ENCODE data around the gene GFI1B. TPM values are rescaled to one million over a fixed set of nuclear protein-coding genes. Genes with fewer than 3 reads are reported as not detected.

The GFI1B gene
- total RNA-seq = 0.26 TPM
- polyA plus RNA-seq = 0.04 TPM

DNA sequence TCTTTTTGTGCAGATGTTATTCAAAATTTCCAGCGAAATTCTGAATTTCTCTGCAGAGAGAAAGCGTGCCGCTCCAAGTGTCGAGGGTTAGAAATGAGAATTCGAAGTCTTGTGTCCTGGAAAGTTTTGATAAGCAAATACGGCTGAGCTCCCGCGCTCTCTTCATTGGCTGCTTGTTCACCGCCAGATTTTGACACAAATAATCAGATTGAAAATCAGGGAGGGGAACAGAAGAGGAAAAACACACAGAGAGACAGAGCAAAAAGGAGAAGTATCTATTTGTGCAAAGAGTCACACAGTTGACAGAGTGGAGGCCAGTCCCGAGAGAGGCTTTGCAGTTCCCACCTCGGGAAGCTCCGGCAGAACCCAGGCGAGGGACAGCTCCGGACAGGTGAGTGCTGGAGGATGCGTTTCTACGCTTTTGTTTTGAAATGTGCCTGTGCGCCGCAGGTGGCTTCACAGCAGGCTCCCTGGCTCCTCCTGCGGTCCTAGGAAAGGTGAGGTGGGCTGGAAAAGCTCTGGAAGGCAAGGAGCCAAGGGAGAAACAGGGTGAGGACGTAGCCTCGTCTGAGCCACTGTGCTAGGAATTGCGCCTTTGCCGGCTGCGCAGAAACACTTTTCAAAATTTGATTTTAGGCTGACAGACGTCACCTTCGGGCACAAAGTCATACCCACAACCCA lies at the start of gene GFI1B:
Gene GFI1B (plus strand): TSS at position 244 of the 681 bp plus-strand sequence. CDS start 7,985 bp downstream, outside the sequence.
- no peak within 1 kb of the TSS for H3K27ac ChIP-seq (ENCODE audit: low read depth)
- DNase-seq (ENCODE audit: extremely low spot score) = no peak
- WGBS = 20% methylated on average over 26 of the region's 26 CpGs
- H3K36me3 ChIP-seq (ENCODE audit: insufficient read depth) = no peaks in the 10 kb centered on the region
- no peak within 1 kb of the TSS for H3K4me3 ChIP-seq (ENCODE audit: low read depth, low read length)
- H3K4me1 ChIP-seq (ENCODE audit: insufficient read depth) = no peaks in the 10 kb centered on the region

DNA sequence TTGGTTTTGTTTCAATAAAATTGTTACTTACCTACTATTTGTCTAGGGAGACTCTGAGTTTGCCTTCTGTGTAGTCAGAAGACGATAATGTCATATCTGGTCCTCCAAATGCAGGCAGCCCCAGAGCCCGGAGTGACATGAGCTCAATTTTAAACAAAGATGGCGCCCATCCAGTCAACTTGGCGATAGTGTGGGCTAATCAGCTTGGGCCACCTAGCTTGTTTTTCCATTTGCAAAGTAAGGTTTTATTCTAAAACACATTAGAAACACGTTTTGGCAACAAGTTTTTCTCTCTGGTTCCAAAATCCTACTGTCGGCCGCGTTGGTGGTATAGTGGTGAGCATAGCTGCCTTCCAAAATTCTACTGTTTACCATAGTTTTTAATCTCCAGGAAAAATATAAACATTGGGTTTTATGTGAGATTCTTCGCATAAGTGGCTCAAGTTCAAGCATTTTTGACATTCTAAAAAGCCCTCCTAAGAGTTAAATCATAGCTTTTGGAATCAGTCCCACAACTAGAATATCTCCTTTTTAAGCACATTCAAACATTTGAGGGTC lies 47.2 kb upstream of the GFI1B start:
- no peak overlapping the region for H3K4me3 ChIP-seq (ENCODE audit: low read depth, low read length)
- DNase-seq (ENCODE audit: extremely low spot score) = no peak
- 40% methylated on average over 9 of the region's 9 CpGs for WGBS
- H3K36me3 ChIP-seq (ENCODE audit: insufficient read depth) = peaks cover 5% of the 10 kb centered on the region
- no peak overlapping the region for H3K27ac ChIP-seq (ENCODE audit: low read depth)
- no peaks in the 10 kb centered on the region for H3K4me1 ChIP-seq (ENCODE audit: insufficient read depth)

DNA sequence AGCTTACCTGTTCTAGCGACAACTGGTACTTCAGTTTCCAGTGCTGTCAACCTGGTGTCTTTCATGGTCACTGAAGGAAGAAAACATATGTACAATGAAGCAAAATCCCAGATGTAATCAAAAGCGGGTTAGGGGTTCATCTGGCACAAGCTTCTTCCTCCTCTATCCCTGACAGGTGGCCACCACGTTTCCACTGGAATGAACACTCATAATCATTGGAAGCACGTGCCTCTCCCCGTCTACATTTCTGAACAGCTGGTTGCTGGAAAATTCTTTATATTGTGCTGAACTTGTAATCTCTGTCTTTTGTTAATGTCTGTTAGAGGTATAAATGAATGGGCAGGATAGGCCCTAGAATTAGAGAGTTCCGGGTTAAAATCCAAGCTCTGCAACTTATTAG lies 43.5 kb upstream of the GFI1B start:
- Histone ChIP-seq H3K4me3 (ENCODE audit: low read depth, low read length) (no peak overlapping the region), H3K27ac (ENCODE audit: low read depth) (no peak overlapping the region), H3K4me1 (ENCODE audit: insufficient read depth) (no peaks in the 10 kb centered on the region), H3K36me3 (ENCODE audit: insufficient read depth) (peaks cover 4% of the 10 kb centered on the region)
- no peak for DNase-seq (ENCODE audit: extremely low spot score)
- WGBS = 63% methylated on average over 6 of the region's 6 CpGs

DNA sequence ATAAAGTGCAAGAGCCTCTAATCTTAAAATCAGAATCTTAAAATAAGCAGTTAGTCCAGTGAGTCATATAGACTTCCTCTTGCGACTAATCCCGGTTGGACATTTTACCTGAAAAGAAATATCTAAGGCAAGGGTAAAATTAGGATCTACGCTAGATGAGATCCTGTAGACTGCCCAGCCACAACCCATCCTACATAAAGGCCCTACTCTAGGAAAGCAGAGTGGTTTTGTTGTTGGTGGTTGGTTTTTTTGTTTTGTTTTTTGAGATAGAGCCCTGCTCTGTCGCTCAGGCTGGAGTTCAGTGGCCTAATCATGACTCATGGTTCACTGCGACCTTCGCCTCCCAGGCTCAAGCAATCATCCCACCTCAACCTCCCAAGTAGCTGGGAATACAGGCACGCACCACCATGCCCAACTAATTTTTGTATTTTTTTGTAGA lies 41.0 kb upstream of the GFI1B start:
- H3K27ac ChIP-seq (ENCODE audit: low read depth) = no peak overlapping the region
- H3K4me1 ChIP-seq (ENCODE audit: insufficient read depth) = no peaks in the 10 kb centered on the region
- no peak overlapping the region for H3K4me3 ChIP-seq (ENCODE audit: low read depth, low read length)
- peaks cover 1% of the 10 kb centered on the region for H3K36me3 ChIP-seq (ENCODE audit: insufficient read depth)
- no peak for DNase-seq (ENCODE audit: extremely low spot score)
- 89% methylated on average over 7 of the region's 7 CpGs for WGBS

DNA sequence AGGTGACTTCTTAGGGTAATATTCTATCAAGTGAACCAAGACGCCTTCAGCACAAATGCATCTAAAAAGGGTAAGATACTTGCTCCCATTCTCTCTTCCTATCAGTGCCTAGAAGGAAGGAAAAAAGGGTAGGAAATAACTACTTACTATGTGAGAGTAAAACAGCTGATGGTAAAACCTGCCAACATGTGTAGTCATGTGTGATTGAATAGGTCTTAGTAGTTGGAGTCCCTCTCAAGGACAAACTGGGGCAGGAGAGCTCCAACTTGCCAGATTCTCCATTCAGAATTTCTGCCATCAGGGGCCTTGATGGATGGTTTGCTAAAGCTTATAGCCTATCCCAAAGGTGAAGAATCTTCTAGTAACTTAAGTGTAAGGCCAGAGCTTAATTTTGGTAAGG lies 39.3 kb upstream of the GFI1B start:
- Histone ChIP-seq H3K36me3 (ENCODE audit: insufficient read depth) (no peaks in the 10 kb centered on the region), H3K27ac (ENCODE audit: low read depth) (no peak overlapping the region), H3K4me3 (ENCODE audit: low read depth, low read length) (no peak overlapping the region), H3K4me1 (ENCODE audit: insufficient read depth) (peaks cover 2% of the 10 kb centered on the region)
- no peak for DNase-seq (ENCODE audit: extremely low spot score)
- WGBS = 96% methylated on average over 1 of the region's 1 CpG

DNA sequence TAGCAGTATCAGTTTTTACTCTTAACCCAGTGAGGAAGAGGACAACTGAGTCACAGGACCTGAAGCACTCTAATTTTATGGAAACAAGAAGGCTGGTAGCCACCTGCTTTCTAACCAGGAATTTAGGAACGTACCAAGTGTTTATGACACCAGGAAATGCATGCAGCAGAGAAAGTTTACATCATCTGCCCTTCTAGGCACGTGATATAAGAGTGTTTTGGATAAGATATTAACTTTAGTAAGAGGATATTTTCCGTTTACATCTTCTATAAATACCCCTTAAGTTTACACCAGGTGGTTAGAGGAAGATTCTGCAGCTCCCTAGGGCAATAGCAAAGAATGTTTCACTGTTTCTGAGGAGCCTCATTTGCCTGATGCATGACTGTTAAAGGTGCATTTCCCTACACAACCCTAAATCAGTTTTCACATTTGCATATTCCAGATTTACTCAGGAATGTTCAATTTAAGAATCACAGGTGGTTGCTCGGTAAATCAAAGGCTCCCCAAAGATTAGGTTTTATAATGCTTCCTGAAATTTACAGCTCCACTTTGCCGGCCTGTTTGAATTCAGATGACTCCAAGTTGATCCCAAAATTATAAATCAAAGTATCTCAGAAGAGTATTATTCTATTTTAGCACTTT lies 35.8 kb upstream of the GFI1B start:
- Histone ChIP-seq H3K36me3 (ENCODE audit: insufficient read depth) (no peaks in the 10 kb centered on the region), H3K4me1 (ENCODE audit: insufficient read depth) (peaks cover 2% of the 10 kb centered on the region), H3K4me3 (ENCODE audit: low read depth, low read length) (no peak overlapping the region), H3K27ac (ENCODE audit: low read depth) (no peak overlapping the region)
- DNase-seq (ENCODE audit: extremely low spot score) = no peak
- WGBS = 23% methylated on average over 5 of the region's 5 CpGs

DNA sequence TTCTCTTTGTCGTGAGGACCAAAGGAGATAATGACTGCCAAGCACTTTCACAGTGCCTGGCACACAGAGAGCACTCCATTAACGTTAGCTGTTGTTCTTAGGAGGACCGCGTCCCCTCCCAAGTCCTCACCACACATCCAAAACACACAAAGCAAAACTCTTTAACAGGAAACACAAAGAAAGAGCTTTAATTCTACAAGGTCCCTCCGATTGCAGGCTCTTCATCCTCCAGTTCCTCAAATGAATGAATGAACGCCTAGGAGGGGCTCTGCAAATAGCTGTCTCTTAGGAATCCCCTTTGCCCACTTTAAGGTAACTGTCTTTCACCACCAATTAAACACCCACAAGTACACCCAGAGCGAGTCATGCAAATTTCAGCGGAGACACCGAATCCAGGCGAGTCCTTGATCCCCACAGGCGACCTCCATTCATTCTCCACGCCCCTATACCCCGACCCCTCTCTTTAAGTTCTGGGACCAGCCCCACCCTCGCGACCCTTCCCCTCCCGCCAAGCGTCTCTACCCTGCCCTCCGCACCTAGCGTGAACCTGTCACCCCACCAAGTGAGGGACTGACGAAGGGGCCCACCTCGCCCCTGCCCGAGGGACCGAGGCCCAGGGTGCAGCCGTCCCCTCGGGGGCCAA lies 34.7 kb upstream of the GFI1B start:
- Histone ChIP-seq H3K27ac (ENCODE audit: low read depth) (peak overlapping the region; percentile 98), H3K36me3 (ENCODE audit: insufficient read depth) (no peaks in the 10 kb centered on the region), H3K4me3 (ENCODE audit: low read depth, low read length) (peak overlapping the region; percentile 95), H3K4me1 (ENCODE audit: insufficient read depth) (peaks cover 2% of the 10 kb centered on the region)
- DNase-seq (ENCODE audit: extremely low spot score) = no peak
- 1% methylated on average over 25 of the region's 25 CpGs for WGBS

DNA sequence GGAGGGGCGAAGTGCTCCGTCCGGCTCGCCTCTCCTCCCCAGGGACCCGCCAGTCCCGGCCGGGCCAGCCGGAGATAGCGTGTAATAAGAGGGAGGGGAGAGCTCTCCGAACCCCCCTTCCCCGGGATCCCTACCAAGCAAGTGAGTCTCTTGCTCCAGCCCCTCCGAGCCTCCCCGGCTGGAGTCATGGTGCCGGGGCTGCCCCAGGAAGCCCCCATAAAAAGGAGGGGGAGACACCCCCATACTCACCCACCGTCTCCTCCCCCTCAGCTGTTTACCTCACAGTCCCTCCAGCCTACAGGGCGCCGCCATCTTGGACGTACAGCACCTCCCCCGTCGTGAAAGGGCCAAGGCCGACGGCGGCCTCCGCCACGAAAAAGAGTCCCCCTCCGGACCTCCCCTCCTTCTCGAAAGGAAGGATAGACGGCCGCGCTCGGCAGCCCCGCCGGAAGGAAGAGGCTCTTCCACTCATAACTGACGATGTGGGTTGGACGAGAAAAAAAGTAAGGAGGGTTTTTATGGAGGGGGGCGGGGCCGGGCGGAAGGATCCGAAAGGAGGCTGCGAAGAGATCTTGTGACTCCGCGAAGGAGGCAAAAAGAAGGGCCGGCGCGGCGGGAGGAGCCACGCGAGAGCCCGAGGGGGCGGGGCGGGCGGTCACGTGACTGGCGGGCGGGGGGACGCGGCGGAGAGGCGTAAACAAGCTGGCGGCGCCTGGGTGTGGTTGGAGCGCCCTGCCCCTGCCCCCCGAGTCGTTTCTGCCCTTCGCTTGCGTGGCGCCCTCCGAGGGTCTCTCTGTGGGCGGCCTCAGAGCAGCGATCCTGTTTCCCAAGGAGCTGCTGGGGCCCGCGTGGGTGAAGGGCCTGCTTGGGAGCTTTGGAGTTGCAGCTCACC lies 34.0 kb upstream of the GFI1B start, which contains the start of gene TSC1:
Gene TSC1 (minus strand): TSS at position 323 of the 892 bp plus-strand sequence. CDS start 15,744 bp downstream, outside the sequence.
- Histone ChIP-seq H3K27ac (ENCODE audit: low read depth) (peak within 1 kb of the TSS; percentile 98), H3K4me1 (ENCODE audit: insufficient read depth) (peaks cover 2% of the 10 kb centered on the region), H3K4me3 (ENCODE audit: low read depth, low read length) (peak within 1 kb of the TSS; percentile 95), H3K36me3 (ENCODE audit: insufficient read depth) (no peaks in the 10 kb centered on the region)
- WGBS = under 1% methylated on average over 72 of the region's 72 CpGs
- peak; percentile 88 for DNase-seq (ENCODE audit: extremely low spot score)

DNA sequence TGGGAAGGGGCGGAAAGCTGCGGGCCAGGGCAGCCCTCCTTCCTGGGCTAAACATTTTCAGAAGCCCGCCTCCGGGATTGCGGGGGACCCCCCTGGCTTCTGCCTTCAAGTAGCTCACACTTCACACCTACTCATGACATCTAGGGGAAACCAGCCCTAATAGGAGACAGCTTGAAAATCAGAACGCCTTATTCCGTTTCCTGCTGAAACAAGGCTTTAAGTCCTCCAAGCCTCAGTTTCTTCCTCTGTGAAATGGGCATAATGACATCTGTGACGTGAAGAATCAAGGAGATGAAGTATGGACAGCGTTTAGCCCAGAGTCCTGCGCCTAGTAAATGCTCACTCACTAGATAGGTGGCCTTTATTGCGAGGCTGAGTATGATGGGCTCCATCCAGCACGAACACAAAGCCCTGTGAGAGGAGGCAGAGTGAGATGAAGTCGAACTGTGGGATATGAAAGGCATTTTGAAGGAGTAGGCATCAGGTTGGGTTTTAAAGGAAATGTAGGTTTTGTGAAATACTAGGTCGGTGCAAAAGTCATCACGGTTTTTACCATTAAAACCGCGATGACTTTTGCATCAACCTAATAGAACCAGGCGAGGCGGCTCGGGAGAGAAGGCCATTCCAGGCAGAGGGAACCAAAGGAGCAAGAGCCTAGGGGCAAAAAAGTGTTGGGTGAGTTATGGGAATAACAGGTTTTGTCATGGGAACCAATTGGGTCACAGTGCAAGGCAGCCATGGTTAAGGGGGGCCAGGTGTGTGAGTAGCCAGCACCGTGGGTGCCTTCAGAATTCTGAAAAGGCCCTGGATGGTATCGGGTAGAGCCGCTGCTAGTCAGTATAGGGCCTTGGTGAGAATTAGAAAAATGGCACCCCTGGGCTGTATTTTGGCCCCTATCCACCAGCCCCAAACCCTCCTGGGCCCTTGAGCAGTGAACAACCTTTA lies 33.0 kb upstream of the GFI1B start:
- Histone ChIP-seq H3K36me3 (ENCODE audit: insufficient read depth) (no peaks in the 10 kb centered on the region), H3K27ac (ENCODE audit: low read depth) (peak overlapping the region; percentile 94), H3K4me1 (ENCODE audit: insufficient read depth) (peaks cover 2% of the 10 kb centered on the region), H3K4me3 (ENCODE audit: low read depth, low read length) (peak overlapping the region; percentile 95)
- WGBS = 66% methylated on average over 23 of the region's 23 CpGs
- DNase-seq (ENCODE audit: extremely low spot score) = no peak

DNA sequence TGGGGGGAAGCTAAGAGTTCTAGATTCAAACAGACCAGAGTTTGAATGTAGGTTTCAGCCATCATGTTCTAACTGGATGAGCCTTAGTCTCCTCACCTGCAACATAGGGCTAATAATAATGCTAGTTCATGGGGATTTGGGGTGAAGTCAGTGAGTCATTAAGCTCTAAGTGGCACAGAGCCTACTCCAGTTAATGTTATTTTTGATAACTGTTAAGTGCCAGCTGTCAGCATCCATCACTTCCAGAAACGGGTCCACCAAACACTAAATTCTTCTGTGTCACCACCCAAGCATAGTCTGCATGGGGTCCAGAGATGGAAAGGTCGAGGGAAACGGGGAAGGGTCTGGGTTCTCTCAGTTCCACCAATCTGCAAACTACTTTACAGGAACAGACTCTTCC lies 32.3 kb upstream of the GFI1B start:
- DNase-seq (ENCODE audit: extremely low spot score) = no peak
- 38% methylated on average over 3 of the region's 3 CpGs for WGBS
- no peak overlapping the region for H3K4me3 ChIP-seq (ENCODE audit: low read depth, low read length)
- H3K4me1 ChIP-seq (ENCODE audit: insufficient read depth) = peaks cover 2% of the 10 kb centered on the region
- H3K27ac ChIP-seq (ENCODE audit: low read depth) = no peak overlapping the region
- no peaks in the 10 kb centered on the region for H3K36me3 ChIP-seq (ENCODE audit: insufficient read depth)

DNA sequence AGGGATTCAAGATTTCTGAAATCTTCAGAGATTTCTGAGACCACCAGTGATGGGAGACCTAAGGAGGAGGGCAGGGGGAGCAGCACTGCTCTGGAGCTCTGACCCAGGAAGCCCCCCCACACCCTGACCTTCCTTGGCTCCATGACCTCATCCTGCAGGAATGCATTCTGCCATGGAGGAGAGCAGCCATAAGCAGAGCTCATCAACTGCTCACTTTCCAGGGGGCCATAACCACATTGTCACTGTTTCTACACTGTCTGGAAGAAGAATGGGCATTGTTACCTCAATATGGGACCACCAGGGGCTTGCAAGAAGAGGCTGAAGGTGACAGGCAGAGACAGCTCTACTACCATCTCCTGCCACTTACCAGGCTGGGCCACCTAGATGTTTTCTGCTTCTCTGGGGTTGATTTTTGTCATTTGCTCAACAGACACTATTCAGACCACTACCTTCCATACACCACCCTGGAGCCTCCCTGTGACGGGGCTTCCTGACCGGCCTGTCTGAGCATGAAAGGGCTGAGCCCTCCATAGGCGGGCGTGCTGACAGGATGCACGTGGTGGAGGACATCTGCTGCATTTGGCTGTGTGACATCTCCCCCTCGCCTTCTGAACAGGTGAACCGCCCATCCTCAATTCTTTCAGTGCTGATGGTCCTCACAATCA lies 31.7 kb upstream of the GFI1B start:
- Histone ChIP-seq H3K4me3 (ENCODE audit: low read depth, low read length) (no peak overlapping the region), H3K4me1 (ENCODE audit: insufficient read depth) (peaks cover 2% of the 10 kb centered on the region), H3K36me3 (ENCODE audit: insufficient read depth) (no peaks in the 10 kb centered on the region), H3K27ac (ENCODE audit: low read depth) (no peak overlapping the region)
- WGBS = 82% methylated on average over 7 of the region's 7 CpGs
- no peak for DNase-seq (ENCODE audit: extremely low spot score)

DNA sequence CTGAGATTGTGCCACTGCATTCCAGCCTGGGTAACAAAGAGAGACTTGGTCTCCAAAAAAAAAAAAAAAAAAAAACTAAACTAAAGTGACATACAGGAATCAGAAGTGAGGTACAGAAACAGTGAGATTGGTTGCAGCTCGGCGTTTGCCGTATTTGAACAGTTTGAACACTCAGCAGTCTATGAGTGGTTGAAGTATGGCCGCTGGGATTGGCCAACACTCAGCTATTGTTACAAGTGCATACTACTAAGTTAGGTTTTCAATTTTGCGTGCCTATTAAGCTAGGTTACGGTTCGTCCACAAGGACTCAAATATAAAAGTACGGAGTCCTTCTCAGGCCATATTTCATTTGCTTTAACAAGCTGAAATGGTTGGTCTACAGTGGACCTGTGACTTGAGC lies 30.7 kb upstream of the GFI1B start:
- H3K27ac ChIP-seq (ENCODE audit: low read depth) = no peak overlapping the region
- no peak overlapping the region for H3K4me3 ChIP-seq (ENCODE audit: low read depth, low read length)

More for the DNA sequence above, 30.7 kb upstream of the GFI1B start:
- H3K36me3 ChIP-seq (ENCODE audit: insufficient read depth) = no peaks in the 10 kb centered on the region
- 91% methylated on average over 8 of the region's 8 CpGs for WGBS
- H3K4me1 ChIP-seq (ENCODE audit: insufficient read depth) = peaks cover under 1% of the 10 kb centered on the region
- no peak for DNase-seq (ENCODE audit: extremely low spot score)
